Neuronal stem cell (in vitro differentiated cells): ENCODE results near the gene SRCIN1.
"Not testable (repeated sequence)": the region's sequence is repeated elsewhere in the genome, so short reads cannot be mapped to it uniquely, and the experiment has no call there.

Experiments used
- DNase-seq: peaks from one replicate; pipeline ENCODE4 v3.0.0-alpha.2; 2013; ENCODE audit warnings: low spot score
- H2AFZ ChIP-seq: one replicate; pipeline ENCODE4 v1.6.1; 2013; ENCODE audit warnings: mild to moderate bottlenecking, low read length, inconsistent platforms
- H2AK5ac ChIP-seq: 2 replicates; pipeline ENCODE4 v1.6.1; 2013; ENCODE audit warnings: low read depth, mild to moderate bottlenecking, inconsistent platforms, low read length, moderate library complexity, mixed read lengths
- H2BK120ac ChIP-seq: 2 replicates; pipeline ENCODE4 v1.6.1; 2013; ENCODE audit warnings: low read depth, mild to moderate bottlenecking, inconsistent platforms, low read length, moderate library complexity, mixed read lengths
- H2BK12ac ChIP-seq: one replicate; pipeline ENCODE4 v1.6.1; 2013; ENCODE audit warnings: low read length, inconsistent platforms
- H2BK15ac ChIP-seq: 2 replicates; pipeline ENCODE4 v1.6.1; 2013; ENCODE audit warnings: mild to moderate bottlenecking, low read length, inconsistent platforms, mixed read lengths
- H2BK5ac ChIP-seq: one replicate; pipeline ENCODE4 v1.6.1; 2013; ENCODE audit warnings: inconsistent platforms, mild to moderate bottlenecking, low read length, moderate library complexity
- H3K14ac ChIP-seq: one replicate; pipeline ENCODE4 v1.6.1; 2013; ENCODE audit warnings: low read length, inconsistent platforms
- H3K18ac ChIP-seq: 2 replicates; pipeline ENCODE4 v1.6.1; 2013; ENCODE audit warnings: low read length, inconsistent platforms
- H3K23ac ChIP-seq: 2 replicates; pipeline ENCODE4 v1.6.1; 2013; ENCODE audit warnings: low read depth, mild to moderate bottlenecking, mixed read lengths, low read length, inconsistent platforms; ENCODE audit not compliant: poor library complexity
- H3K27ac ChIP-seq: replicated peaks from 3 replicates; pipeline ENCODE4 v1.5.1; 2013; ENCODE audit warnings: low read length, inconsistent platforms
- H3K27me3 ChIP-seq, 3 experiments: 2 replicates each; pipeline ENCODE4 v1.6.1; 2013; ENCODE audit warnings: low read length in 3 of 3, mild to moderate bottlenecking in 2 of 3, inconsistent platforms in 1 of 3, low read depth in 1 of 3, mixed read lengths in 1 of 3, moderate library complexity in 1 of 3; ENCODE audit not compliant: control insufficient read depth in 3 of 3, insufficient read depth in 3 of 3
- H3K36me3 ChIP-seq, 2 donors: replicated peaks in 1 of 2; 2 replicates each; pipeline ENCODE4 v1.6.1; 2013; ENCODE audit warnings: low read length in 2 of 2; ENCODE audit not compliant: control insufficient read depth in 2 of 2, insufficient read depth in 2 of 2
- H3K4ac ChIP-seq: 2 replicates; pipeline ENCODE4 v1.6.1; 2013; ENCODE audit warnings: inconsistent platforms, mild to moderate bottlenecking, low read length, moderate library complexity
- H3K4me1 ChIP-seq, 2 donors: 1 replicate in 1 of 2; 2 replicates in 1 of 2; pipeline ENCODE4 v1.6.1; 2013; ENCODE audit warnings: low read length in 2 of 2, low read depth in 1 of 2; ENCODE audit not compliant: control insufficient read depth in 2 of 2, insufficient read depth in 1 of 2
- H3K4me2 ChIP-seq: one replicate; pipeline ENCODE4 v1.6.1; 2013; ENCODE audit warnings: mild to moderate bottlenecking, low read length, inconsistent platforms; ENCODE audit not compliant: insufficient read depth, poor library complexity, severe bottlenecking
- H3K4me3 ChIP-seq, 2 donors: 2 replicates each; pipeline ENCODE4 v1.5.1; 2013; ENCODE audit warnings: low read length in 2 of 2, mild to moderate bottlenecking in 2 of 2, inconsistent platforms in 1 of 2, moderate library complexity in 1 of 2
- H3K79me1 ChIP-seq: one replicate; pipeline ENCODE4 v1.6.1; 2013; ENCODE audit warnings: low read depth, mild to moderate bottlenecking, inconsistent platforms, low read length, moderate library complexity
- H3K9ac ChIP-seq: one replicate; pipeline ENCODE4 v1.6.1; 2013; ENCODE audit warnings: mild to moderate bottlenecking, low read depth, low read length, inconsistent platforms; ENCODE audit not compliant: poor library complexity
- H3K9me3 ChIP-seq, 2 donors: replicated peaks in 1 of 2; 2 replicates each; pipeline versions ENCODE3 to v1.6.1; 2013; ENCODE audit warnings: low read length in 2 of 2, mild to moderate bottlenecking in 2 of 2, inconsistent platforms in 1 of 2, low read depth in 1 of 2, mixed read lengths in 1 of 2, moderate library complexity in 1 of 2; ENCODE audit not compliant: control insufficient read depth in 2 of 2, insufficient read depth in 1 of 2
- H4K8ac ChIP-seq: one replicate; pipeline ENCODE4 v1.6.1; 2013; ENCODE audit warnings: low read depth, mild to moderate bottlenecking, inconsistent platforms, low read length, moderate library complexity
- H4K91ac ChIP-seq: one replicate; pipeline ENCODE4 v1.6.1; 2013; ENCODE audit warnings: low read length, low read depth, mild to moderate bottlenecking, inconsistent platforms; ENCODE audit not compliant: poor library complexity
- WGBS, 2 donors: extraction: QIAGEN DNeasy Blood & Tissue Kit; methylation state at CpG; one replicate each; pipeline ENCODE4 v1.1.7; 2013; ENCODE audit warnings: missing lambda C conversion rate in 2 of 2, mixed read lengths in 1 of 2; ENCODE audit not compliant: insufficient read length in 2 of 2, insufficient replicate concordance in 1 of 2; ENCODE audit errors: extremely low coverage in 2 of 2; 5-methylcytosine and 5-hydroxymethylcytosine counted together

Gene SRCIN1

GRCh38 chr17:38501718-38502117 is 104.0 kb downstream of the SRCIN1 start:
- not testable (repeated sequence) for H4K91ac ChIP-seq, DNase-seq, H3K9ac ChIP-seq, H3K9me3 ChIP-seq, H3K14ac ChIP-seq, H2AK5ac ChIP-seq, H2BK5ac ChIP-seq, H3K18ac ChIP-seq, H3K4me1 ChIP-seq, H2BK12ac ChIP-seq, H3K23ac ChIP-seq, H4K8ac ChIP-seq, H2BK120ac ChIP-seq, H2AFZ ChIP-seq, H3K27ac ChIP-seq, H3K79me1 ChIP-seq, H3K4me3 ChIP-seq, H2BK15ac ChIP-seq, H3K27me3 ChIP-seq, H3K4ac ChIP-seq, H3K4me2 ChIP-seq
- WGBS, 2 donors: no CpG with 5 or more reads among the region's 2 CpGs
- peaks cover 0 to 27% of the 10 kb centered on the region in 2 donors for H3K36me3 ChIP-seq

DNA sequence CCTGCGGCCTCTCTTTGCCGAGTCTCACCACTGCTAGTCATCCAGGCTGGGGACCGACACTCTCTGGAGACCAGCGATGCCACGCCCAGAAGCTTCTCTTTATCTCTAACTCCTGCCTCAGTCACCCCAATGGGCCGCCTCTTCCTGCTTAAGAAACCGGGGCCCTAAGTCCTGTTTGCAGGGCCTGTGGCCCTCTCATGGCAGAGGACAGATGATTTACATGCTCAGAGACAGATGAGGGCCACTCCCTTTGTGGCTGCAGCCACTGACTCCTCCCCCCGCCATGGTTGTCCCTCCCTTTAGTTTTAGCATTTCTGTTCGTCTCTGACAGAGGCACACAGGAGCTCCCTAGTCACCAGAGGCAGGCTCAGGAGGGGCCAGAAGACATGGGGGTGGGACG is 106.5 kb downstream of the SRCIN1 start:
- not testable (repeated sequence) for H3K18ac ChIP-seq, H3K9me3 ChIP-seq, H2BK12ac ChIP-seq, H3K14ac ChIP-seq, H3K9ac ChIP-seq, H2BK15ac ChIP-seq, H3K27ac ChIP-seq, H2BK120ac ChIP-seq, DNase-seq, H2AK5ac ChIP-seq, H2BK5ac ChIP-seq, H3K4ac ChIP-seq, H3K4me3 ChIP-seq, H2AFZ ChIP-seq, H4K8ac ChIP-seq, H3K79me1 ChIP-seq, H3K23ac ChIP-seq, H4K91ac ChIP-seq, H3K27me3 ChIP-seq, H3K4me1 ChIP-seq, H3K4me2 ChIP-seq
- no CpG with 5 or more reads among the region's 10 CpGs for WGBS, 2 donors
- peaks cover under 1 to 19% of the 10 kb centered on the region in 2 donors for H3K36me3 ChIP-seq

DNA sequence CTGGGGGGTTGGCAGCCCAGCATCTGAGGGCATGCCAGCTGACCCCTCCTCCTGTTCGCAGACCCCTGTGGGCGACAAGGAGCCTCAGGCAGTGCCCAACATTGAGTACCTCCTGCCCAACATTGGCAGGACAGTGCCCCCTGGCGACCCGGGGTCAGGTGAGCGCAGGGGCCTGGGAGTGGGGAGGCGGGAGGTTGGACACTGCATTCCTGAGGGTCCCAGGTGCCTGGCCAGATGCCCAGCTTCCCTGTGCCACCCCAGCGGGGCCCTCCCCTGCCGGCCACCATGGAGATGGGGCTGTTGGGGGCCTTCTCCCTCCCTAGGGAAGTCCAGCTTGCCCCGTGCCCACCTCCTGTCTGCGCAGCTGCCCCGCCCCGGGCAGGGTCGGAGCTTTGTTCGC is 107.4 kb downstream of the SRCIN1 start:
- H3K27ac ChIP-seq: no peak overlapping the region
- no CpG with 5 or more reads among the region's 14 CpGs for WGBS, 2 donors
- no peak overlapping the region for H2AFZ ChIP-seq
- no peak overlapping the region for H3K18ac ChIP-seq
- H3K9ac ChIP-seq: no peak overlapping the region
- peaks cover 3 to 27% of the 10 kb centered on the region in 2 donors for H3K36me3 ChIP-seq
- H3K4me1 ChIP-seq: no peaks in the 10 kb centered on the region
- DNase-seq: no peak
- no peak overlapping the region for H4K91ac ChIP-seq
- no peak overlapping the region for H2BK12ac ChIP-seq
- H3K27me3 ChIP-seq: no peaks in the 10 kb centered on the region
- no peak overlapping the region for H3K4ac ChIP-seq
- no peak overlapping the region for H2BK120ac ChIP-seq
- H2BK15ac ChIP-seq: no peak overlapping the region
- H3K4me3 ChIP-seq: no peak overlapping the region
- peaks cover 3% of the 10 kb centered on the region for H3K79me1 ChIP-seq
- no peak overlapping the region for H2BK5ac ChIP-seq
- H4K8ac ChIP-seq: no peak overlapping the region
- H3K14ac ChIP-seq: no peak overlapping the region
- no peak overlapping the region for H2AK5ac ChIP-seq
- no peaks in the 10 kb centered on the region for H3K9me3 ChIP-seq
- H3K23ac ChIP-seq: no peak overlapping the region
- H3K4me2 ChIP-seq: no peak overlapping the region

DNA sequence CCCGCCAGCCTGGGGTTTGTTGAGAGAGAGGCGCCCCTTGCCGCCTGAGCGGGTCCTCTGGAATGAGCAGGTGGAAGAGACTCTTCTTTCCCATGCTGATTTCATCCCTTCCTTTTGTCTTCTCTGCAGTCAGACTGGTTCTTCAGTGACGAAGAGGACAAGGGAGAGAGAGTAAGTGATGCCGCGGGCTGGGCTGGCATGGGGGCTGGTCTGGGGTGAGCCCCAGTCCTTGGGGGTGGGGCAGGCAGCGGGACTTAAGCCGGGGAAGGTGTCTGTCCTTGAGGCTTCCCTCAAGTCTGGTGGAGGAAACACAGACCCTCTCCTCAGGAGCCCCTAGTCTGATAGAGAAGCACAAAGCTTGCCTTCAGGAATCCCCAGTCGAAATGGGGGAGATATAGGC is 108.1 kb downstream of the SRCIN1 start:
- not testable (repeated sequence) for DNase-seq, H2BK120ac ChIP-seq, H3K27ac ChIP-seq, H3K4ac ChIP-seq, H3K14ac ChIP-seq, H3K79me1 ChIP-seq, H2BK5ac ChIP-seq, H2AK5ac ChIP-seq, H3K4me1 ChIP-seq, H4K91ac ChIP-seq, H3K9me3 ChIP-seq, H3K4me2 ChIP-seq, H3K4me3 ChIP-seq, H4K8ac ChIP-seq, H2AFZ ChIP-seq, H3K9ac ChIP-seq, H3K18ac ChIP-seq, H3K23ac ChIP-seq, H3K27me3 ChIP-seq, H2BK12ac ChIP-seq, H2BK15ac ChIP-seq
- H3K36me3 ChIP-seq: peaks cover 3 to 28% of the 10 kb centered on the region in 2 donors
- no CpG with 5 or more reads among the region's 10 CpGs for WGBS, 2 donors
